ENCODE results near the gene BCL2. TPM values are rescaled to one million over a fixed set of nuclear protein-coding genes. Genes with fewer than 3 reads are reported as not detected.

Gene BCL2
- total RNA-seq, 1 experiment from 2014 or later = 12.2 TPM

DNA sequence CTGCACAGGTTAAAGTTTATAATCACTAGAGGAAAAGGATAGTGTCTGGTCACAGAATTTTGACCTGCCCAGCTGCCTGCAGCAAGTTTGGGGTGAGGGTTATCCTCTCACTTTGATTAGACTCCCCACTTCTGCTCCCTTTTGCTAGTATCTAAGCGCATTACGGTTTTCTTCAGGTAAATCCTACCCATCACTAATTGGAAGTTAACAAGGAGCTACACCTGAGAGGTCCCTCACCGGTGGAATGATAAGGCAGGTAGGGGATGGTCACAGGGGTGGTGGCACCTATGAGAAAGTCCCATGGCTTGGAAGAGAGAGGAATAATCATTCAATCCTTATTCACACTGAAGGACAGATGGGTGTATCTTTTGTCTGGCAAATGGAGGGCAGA lies 7.6 kb downstream of the BCL2 start:
- no peak for DNase-seq (ENCODE audit: extremely low read depth, low read depth)

- no peak for DNase-seq (ENCODE audit: extremely low read depth, low read depth)
Observed at GRCh38 chr18:63311118-63312018, 8.2 kb downstream of the BCL2 start.

- no peak for DNase-seq (ENCODE audit: extremely low read depth, low read depth)
Observed at GRCh38 chr18:63309422-63309821, 10.1 kb downstream of the BCL2 start.

DNA sequence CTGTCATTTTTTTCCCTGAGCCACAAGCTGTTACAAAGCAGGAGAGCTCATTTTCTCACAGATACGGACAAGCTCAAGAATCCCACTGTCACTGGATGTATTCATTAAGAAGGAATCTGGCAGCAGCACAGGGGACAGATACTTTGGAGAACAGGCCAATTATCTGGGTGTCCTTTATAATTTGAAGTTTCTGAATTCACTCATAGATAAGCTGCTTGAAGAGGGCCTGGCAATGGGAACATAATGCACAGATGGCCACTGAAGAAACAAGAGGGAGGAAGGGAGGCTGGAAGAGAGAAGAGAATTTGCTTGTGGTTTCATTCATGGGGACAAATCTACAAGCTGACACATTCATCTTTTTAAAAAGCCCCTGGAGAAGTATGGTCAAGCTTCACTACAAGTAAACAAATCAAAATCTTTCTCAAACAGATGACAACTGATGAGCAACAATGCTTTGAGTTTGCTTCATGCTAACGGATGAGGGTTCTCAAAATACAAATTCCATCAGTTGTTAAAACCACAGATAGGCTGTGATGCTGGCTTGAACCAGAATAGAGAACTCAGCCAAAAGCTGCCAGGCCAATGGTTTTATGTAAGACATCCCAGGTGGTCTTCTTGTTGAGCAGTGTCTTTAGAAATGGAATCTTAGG lies 11.9 kb downstream of the BCL2 start:
- DNase-seq (ENCODE audit: extremely low read depth, low read depth) = no peak

DNA sequence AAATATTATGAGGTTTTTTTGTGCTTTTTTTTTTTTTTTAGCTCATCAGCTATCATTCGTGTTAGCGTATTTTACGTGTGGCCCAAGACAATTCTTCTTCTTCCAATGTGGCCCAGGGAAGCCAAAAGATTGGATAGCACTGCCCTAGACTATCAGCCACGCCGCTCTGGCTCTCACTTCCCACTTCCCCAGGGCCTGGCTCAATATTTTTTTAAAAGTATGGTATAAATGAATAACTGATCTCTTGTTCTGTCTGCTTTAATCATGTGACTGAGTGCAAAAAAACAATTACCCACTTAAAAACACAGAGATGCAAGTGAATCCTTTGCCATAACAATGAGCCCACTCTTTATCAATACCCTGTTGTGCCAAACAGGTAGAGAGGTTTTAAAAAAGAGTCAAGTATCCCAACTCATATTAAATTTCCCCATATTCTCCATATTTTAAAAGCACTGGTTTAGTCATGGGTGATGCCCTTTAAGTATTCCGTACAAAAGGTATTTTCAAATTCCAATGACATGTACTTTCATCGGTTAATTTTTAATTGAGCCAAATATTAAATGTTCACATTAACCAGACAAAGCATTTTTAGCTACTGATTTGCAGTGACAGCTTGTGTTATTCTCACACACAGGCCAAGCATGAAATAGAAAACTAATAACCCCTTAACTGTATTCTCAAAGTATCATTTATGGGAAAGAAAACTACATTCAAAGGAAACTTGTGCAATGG lies 12.6 kb downstream of the BCL2 start:
- no peak for DNase-seq (ENCODE audit: extremely low read depth, low read depth)

DNA sequence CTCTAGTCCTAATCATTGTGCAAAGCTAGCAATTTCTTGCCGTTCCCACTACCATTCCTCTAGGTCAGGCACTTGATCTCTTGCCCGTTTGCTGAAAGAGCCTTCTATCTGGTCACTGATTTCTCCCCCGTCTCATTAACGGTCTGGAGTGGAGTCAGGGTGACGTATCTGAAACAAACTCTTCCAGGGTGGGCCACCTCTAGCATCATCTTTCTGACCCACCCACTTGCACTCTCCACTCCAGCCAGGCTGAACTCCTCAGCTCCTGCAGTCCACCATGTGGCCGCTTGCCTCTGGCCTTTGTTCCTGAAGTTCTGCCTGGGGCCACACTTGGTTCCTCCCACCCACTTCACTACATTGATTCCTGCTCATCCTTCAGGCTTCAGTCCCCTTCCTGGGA lies 13.3 kb downstream of the BCL2 start:
- no peak for DNase-seq (ENCODE audit: extremely low read depth, low read depth)

- DNase-seq (ENCODE audit: extremely low read depth, low read depth) = no peak
Observed at GRCh38 chr18:63303547-63303946, 16.0 kb downstream of the BCL2 start.

GRCh38 chr18:63302636-63303405 lies 16.7 kb downstream of the BCL2 start:
- DNase-seq (ENCODE audit: extremely low read depth, low read depth) = no peak

- no peak for DNase-seq (ENCODE audit: extremely low read depth, low read depth)
Observed at GRCh38 chr18:63302220-63302619, 17.3 kb downstream of the BCL2 start.

- DNase-seq (ENCODE audit: extremely low read depth, low read depth) = no peak
Observed at GRCh38 chr18:63301434-63301833, 18.1 kb downstream of the BCL2 start.

- no peak for DNase-seq (ENCODE audit: extremely low read depth, low read depth)
Observed at GRCh38 chr18:63299837-63300745, 19.5 kb downstream of the BCL2 start.

DNA sequence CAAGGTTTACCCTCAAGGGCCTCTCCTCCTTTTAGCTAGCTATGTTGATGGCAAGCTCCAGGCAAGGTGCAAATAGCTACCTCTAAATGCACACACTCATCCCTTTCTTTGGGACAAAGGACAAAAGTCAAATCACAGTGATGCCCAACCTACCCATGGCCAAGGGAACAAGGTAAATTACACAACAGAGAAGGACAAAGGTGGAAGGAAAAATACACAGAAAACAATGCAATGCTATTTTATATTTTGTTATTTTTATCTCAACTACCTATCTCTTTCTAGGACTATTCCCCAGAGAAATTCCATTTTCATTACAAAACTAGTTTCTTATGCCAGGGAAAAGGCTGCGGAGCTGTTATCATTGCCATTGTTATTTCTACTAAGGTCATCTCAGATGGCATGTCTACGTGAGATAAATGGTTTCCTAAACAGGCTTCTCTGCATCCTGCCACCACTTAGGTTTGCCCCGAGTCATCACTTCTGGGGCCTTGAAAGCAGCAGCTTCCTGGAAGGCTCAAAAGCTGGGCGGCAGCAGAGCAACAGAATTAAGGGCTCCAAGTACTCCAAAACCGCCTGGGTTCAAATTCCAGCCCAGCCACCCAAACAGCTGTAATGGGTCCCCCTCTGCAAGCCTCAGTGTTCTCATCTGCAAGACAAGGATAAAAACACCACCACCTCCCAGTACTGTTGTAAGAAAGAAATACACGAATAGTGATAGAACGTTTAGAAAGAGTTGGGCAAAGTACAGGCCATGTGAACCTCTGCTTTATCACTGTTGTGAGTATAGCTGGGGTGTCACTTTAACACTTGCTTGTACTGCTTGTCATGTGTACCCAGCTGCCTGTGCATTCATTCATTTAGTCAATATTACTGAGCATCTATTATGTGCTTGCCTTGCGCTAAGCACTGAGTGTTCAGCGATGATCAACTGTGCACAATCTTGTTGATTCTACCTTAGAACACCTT lies 20.9 kb downstream of the BCL2 start:
- no peak for DNase-seq (ENCODE audit: extremely low read depth, low read depth)

DNA sequence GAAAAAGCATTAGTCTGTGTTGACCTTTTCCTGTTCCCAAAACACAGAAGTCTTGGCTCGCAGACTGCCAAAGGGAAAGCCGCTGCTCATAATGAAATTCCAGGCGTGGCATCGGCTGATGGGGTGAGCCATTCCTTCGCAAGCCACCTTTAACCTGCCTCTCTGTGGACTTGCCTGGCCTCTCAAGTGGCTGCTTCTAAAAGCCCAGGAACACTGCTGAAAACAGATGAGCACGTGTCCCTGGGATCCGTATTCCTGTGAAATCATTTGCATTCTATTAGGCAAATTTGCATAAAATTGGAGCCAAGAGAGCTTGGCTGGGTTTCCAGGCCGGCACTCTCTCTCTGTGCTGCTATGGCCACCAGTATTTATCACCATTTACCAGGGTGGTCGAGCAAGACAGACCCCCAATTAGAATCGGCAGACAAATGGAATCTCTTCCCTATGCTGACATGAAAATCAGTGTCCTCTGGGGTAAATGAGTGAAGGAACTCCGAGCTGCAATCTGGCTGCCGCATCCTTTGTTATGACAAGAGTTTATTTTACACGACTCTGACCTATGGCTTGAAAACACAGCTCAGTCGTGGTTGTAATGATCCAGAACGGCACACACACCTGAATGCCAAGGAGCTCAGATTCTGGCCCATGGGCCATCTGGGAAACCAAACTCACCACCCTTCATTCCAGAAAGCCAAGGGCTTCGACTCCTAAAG lies 21.7 kb downstream of the BCL2 start:
- no peak for DNase-seq (ENCODE audit: extremely low read depth, low read depth)

- DNase-seq (ENCODE audit: extremely low read depth, low read depth) = no peak
Observed at GRCh38 chr18:63293935-63294334, 25.6 kb downstream of the BCL2 start.

DNA sequence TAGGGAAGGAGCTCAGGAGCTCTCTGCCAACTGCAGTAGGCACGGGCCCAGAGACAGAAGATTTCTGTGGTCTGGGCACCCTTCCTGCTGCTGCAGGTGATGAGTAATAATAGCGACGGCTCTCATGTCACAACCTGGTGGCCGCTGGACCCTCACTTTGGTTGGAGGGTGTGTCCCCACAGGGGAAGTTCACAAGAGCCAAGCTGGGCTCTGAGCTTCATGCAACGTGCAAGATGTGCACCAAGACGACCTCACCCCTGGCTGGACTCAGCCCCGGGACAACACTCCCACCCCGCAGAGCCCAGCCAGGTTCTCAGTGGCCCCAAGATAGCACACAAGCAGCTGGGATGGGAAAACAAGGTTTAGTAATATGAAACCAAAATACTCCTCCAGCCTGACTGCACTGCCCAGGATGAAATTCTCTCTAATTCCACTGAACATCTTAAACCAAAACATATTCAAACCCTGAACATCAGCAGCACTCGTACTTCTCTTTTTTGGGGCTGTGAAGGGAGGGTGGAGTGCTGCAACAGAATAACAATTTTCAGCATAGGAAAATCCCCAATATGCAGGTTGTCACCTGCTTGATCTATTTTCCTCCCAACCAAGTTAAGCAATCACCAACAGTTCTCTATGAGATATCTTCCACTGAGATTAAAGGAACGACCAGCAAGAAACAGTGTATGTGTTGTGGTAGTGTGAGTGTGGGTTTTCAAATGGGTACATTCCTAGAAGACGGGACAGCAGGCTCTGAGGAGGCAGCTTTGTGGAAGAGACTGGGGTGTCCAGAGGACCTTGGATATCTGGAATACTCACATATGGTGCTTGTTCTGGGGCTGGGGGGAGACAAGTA lies 26.5 kb downstream of the BCL2 start:
- no peak for DNase-seq (ENCODE audit: extremely low read depth, low read depth)

- no peak for DNase-seq (ENCODE audit: extremely low read depth, low read depth)
Observed at GRCh38 chr18:63291278-63291677, 28.3 kb downstream of the BCL2 start.

DNA sequence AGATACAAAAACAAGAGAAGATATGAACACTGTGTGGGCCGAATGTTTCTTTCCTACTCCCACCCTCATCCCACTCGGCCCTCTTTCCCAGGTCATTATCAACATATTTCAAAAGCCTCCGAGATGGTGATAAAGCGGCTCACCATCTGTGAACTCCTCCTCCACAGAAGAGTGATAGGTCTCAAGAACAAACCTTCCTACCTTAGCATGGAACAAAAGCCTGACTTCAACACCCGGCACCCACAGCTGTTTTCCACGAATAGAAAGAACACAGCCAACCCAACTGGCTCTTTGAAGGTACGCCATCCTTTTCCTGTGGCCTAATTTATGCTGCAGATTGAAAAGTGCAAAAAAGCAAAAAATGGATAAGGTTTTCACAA lies 28.8 kb downstream of the BCL2 start:
- DNase-seq (ENCODE audit: extremely low read depth, low read depth) = no peak

Measured in NCI-H460 (cell line).